ENCODE data around the gene MYBPC1. TPM values are rescaled to one million over a fixed set of nuclear protein-coding genes. Genes with fewer than 3 reads are reported as not detected.
"Not testable (repeated sequence)": the region's sequence is repeated elsewhere in the genome, so short reads cannot be mapped to it uniquely, and the experiment has no call there.

Gene MYBPC1, protein sequence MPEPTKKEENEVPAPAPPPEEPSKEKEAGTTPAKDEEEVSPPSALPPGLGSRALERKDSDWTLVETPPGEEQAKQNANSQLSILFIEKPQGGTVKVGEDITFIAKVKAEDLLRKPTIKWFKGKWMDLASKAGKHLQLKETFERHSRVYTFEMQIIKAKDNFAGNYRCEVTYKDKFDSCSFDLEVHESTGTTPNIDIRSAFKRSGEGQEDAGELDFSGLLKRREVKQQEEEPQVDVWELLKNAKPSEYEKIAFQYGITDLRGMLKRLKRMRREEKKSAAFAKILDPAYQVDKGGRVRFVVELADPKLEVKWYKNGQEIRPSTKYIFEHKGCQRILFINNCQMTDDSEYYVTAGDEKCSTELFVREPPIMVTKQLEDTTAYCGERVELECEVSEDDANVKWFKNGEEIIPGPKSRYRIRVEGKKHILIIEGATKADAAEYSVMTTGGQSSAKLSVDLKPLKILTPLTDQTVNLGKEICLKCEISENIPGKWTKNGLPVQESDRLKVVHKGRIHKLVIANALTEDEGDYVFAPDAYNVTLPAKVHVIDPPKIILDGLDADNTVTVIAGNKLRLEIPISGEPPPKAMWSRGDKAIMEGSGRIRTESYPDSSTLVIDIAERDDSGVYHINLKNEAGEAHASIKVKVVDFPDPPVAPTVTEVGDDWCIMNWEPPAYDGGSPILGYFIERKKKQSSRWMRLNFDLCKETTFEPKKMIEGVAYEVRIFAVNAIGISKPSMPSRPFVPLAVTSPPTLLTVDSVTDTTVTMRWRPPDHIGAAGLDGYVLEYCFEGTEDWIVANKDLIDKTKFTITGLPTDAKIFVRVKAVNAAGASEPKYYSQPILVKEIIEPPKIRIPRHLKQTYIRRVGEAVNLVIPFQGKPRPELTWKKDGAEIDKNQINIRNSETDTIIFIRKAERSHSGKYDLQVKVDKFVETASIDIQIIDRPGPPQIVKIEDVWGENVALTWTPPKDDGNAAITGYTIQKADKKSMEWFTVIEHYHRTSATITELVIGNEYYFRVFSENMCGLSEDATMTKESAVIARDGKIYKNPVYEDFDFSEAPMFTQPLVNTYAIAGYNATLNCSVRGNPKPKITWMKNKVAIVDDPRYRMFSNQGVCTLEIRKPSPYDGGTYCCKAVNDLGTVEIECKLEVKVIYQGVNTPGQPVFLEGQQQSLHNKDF
- not detected in 2 replicates for total RNA-seq

GRCh38 chr12:101594700-101595099, at the start of gene MYBPC1:
MYBPC1 (plus strand) TSS chr12:101594971; CDS start chr12:101595071, 100 bp downstream.
- no peak for DNase-seq (ENCODE audit: low read depth, low spot score)

- DNase-seq (ENCODE audit: low read depth, low spot score): no peak
Observed at GRCh38 chr12:101551362-101552114, 43.2 kb upstream of the MYBPC1 start.

DNA sequence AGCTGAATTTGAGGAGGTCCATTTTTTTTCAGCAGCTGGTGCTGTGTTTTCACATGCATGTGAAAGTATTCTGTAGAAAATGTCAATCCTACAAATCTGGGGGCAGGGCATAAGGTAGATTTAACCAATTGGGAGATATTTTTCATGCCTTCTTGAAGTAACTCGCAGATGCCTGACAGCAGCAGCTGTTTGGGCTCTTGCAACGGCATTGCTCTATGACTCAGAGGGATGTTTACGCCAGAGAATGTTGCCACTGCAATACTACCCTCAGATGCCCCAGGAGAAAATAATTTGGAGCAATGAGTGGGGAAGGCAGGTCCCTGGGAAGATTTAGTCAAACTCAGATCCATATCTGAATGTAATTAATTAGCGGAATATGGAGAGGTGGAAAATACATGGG, 42.5 kb upstream of the MYBPC1 start:
- DNase-seq (ENCODE audit: low read depth, low spot score): no peak

DNA sequence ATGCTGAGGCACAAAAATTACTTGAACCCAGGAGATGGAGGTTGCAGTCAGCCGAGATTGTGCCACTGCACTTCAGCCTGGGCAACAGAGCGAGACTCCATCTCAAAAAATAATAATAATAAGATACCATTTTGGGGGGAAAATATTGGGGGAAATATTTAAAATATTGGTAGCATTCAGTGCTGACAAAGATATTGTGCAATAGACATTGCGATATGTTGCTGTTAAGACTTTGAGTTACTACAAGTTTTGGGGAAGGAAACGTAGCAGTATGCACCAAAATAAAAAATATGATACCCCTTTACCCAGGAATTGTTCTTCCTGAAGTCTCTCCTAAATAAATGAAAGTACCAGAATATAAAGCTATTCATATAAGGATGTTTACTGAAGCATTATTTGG, 37.7 kb upstream of the MYBPC1 start:
- DNase-seq (ENCODE audit: low read depth, low spot score): no peak

DNA sequence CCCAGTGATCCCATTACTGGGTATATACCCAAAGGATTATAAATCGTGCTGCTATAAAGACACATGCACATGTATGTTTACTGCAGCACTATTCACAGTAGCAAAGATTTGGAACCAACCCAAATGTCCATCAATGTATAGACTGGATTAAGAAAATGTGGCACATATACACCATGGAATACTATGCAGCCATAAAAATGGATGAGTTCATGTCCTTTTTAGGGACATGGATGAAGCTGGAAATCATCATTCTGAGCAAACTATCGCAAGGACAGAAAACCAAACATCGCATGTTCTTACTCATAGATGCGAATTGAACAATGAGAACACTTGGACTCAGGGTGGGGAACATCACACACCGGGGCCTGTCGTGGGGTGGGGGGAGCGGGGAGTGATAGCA, 36.0 kb upstream of the MYBPC1 start:
- DNase-seq (ENCODE audit: low read depth, low spot score): not testable (repeated sequence)

GRCh38 chr12:101563212-101563611, 31.6 kb upstream of the MYBPC1 start:
- no peak for DNase-seq (ENCODE audit: low read depth, low spot score)

- no peak for DNase-seq (ENCODE audit: low read depth, low spot score)
Observed at GRCh38 chr12:101564912-101565311, 29.9 kb upstream of the MYBPC1 start.

- no peak for DNase-seq (ENCODE audit: low read depth, low spot score)
Observed at GRCh38 chr12:101566318-101566717, 28.5 kb upstream of the MYBPC1 start.

- DNase-seq (ENCODE audit: low read depth, low spot score): no peak
Observed at GRCh38 chr12:101567918-101568317, 26.9 kb upstream of the MYBPC1 start.

DNA sequence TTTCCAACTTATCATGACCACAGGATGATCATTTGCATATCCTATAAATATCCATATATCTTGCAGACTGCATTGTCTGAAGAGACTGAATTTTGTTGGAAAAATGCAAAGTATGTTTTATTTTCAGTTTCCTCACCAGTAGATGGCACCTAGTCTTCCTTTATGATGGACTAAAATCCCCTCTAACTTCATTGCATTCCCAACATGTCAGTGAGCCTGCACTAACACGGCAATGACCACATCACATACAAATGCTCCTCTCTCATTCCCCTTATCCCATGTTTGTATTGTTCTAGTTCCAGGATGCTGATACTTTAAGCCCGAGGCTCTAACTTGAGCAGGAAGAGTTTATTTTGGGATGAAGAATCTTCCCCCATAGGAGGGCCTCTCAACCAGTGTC, 24.7 kb upstream of the MYBPC1 start:
- DNase-seq (ENCODE audit: low read depth, low spot score): no peak

- DNase-seq (ENCODE audit: low read depth, low spot score): no peak
Observed at GRCh38 chr12:101571105-101571504, 23.7 kb upstream of the MYBPC1 start.

DNA sequence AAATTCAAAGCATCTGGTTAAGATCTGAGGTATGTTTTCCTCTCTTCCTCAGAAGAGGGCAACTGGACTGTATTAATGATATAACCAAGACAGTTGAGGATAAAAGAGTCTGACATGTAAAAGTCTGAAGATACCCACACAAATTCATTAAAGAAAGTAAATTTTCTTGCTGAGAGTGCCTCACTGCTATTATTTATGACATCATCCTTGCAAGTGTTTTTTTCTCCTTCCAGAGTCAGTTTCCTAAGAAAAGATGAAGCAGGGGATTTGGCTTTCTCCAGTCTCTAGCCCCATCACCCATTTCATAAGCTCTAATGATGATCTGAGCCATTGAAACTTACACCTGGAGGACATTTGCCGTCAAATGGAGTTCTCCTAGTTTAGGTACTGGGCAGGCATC, 21.0 kb upstream of the MYBPC1 start:
- DNase-seq (ENCODE audit: low read depth, low spot score): no peak

DNA sequence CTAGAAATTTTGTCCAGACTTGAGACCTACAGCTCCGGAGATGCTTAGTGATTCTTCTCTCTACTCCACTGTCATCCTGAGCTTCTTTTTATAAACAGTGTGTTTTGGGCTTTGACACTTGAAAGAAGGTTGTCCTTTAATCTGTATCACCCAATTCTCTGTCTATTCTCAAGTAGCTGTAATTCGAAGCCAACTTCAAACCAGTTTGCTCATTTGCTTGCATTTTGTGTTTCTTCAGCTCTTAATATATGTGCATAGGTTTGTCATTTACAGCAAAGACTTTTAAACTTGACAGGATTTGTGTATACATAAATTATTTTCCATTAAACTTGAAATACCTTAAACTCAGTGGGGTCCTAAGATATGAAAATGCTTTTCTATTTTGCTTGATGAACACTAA, 16.4 kb upstream of the MYBPC1 start:
- no peak for DNase-seq (ENCODE audit: low read depth, low spot score)

- DNase-seq (ENCODE audit: low read depth, low spot score): no peak
Observed at GRCh38 chr12:101581190-101581589, 13.6 kb upstream of the MYBPC1 start.

- DNase-seq (ENCODE audit: low read depth, low spot score): no peak
Observed at GRCh38 chr12:101582937-101583336, 11.8 kb upstream of the MYBPC1 start.

GRCh38 chr12:101590383-101590782, 4.4 kb upstream of the MYBPC1 start:
- DNase-seq (ENCODE audit: low read depth, low spot score): no peak

DNA sequence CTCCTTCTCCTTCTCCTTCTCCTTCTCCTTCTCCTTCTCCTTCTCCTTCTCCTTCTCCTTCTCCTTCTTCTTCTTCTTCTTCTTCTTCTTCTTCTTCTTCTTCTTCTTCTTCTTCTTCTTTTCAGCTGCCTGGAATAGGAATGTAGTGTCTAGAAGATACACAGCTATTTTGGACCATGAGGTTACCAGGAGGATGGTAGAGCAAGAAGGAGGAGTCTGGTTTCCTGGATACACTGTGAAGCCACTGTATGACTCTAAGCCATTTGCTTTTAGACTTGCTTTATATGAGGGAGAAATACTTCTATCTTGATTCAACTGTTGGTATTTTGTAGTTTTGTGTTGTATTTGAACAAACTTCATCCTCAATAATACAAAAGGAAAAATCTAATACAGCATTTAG, 3.0 kb upstream of the MYBPC1 start:
- DNase-seq (ENCODE audit: low read depth, low spot score): no peak

DNA sequence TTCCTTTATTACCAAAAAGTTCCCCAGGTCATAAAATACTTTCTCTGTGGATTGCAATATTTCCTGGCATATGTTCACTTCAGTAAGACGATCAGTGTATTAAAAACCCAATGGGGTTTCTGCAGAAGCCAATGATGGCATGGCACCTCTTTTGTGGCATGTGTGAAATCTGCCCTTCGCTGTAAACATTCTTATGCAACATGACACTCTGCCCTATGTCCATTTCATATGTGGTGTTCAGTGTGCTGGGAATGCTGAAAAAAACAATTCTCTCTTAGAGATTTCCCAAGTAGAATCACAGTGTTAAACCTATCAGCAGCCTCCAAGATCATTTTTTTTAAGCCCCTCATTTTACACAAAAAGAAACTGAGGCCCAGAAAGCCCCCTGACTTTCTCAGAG, 2.3 kb upstream of the MYBPC1 start:
- DNase-seq (ENCODE audit: low read depth, low spot score): no peak

DNA sequence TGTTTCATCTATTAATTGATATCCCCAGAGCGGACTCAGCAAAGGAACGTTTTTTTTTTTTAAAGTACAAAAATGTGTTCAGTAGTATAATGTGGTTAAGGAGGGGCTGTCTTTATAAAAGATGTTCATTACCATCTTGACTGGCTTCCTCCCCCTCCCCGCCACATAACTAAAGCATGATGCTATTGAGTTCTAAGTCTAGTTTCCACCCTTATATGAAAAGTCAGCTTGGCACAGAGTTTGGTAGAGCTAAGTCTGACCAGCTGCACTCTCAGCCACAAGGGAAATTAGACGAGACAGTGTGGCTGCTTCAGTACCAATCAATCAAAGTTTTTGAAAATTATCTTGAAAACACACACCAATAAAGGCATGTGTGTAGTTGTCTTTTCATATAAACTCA, 1.9 kb upstream of the MYBPC1 start:
- DNase-seq (ENCODE audit: low read depth, low spot score): no peak

DNA sequence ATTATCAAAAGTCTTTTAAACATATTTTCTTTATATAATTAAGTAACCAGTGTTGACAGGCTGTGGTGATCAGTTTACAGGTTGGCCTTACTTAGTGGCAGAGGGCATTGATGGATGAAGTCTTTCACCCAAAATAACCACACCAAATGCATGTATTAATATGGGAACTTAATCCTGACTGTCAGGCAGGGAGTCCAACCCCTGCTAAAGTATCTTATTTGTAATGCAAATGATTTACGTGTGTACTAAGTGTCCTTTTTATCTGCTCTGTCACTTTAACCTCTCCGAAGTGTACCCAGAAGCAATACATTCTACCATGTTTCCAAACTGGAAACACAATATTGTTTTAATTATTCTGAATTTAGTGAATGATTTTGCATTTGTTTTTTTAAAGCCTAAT, 1.4 kb downstream of the MYBPC1 start:
- no peak for DNase-seq (ENCODE audit: low read depth, low spot score)

- DNase-seq (ENCODE audit: low read depth, low spot score): no peak
Observed at GRCh38 chr12:101597164-101597563, 2.4 kb downstream of the MYBPC1 start.
